GM12878 (cell line): Measurements from ENCODE around the gene WDFY4. TPM values are rescaled to one million over a fixed set of nuclear protein-coding genes. Genes with fewer than 3 reads are reported as not detected.

Experiments
- ATAC-seq: fragments of 200-7000 bp; cut with Tn5 transposase; 3 replicates; pipeline ENCODE4 v1.9.1; 2020; ENCODE audit warnings: mild to moderate bottlenecking, moderate library complexity
- BruUV-seq: library from RNA; stranded (reverse); fragments of 400-500 nt; replicated peaks from 2 replicates; lab custom pipeline; 2021; lab: Mats Ljungman, UMichigan
- CTCF ChIA-PET: fragments of 300-600 bp; sonication (Branson Sonifier 250); formaldehyde crosslinking; extraction: SDS; loops from one replicate; lab custom pipeline; 2021; ENCODE audit warnings: inconsistent platforms; lab: Yijun Ruan, JAX
- POLR2A ChIA-PET: fragments of 350-600 bp; formaldehyde crosslinking; extraction: SDS; loops from one replicate; lab custom pipeline; 2021; ENCODE audit warnings: inconsistent platforms; lab: Charles Lee
- RAD21 ChIA-PET: fragments of 300-600 bp; sonication (Branson Sonifier 250); formaldehyde crosslinking; loops from one replicate; lab custom pipeline; 2023; ENCODE audit warnings: antibody characterized with exemption; ENCODE audit not compliant: unreplicated experiment; lab: Charles Lee
- SMC1A ChIA-PET: fragments of 300-600 bp; sonication (Branson Sonifier 250); formaldehyde crosslinking; loops from one replicate; lab custom pipeline; 2023; ENCODE audit not compliant: unreplicated experiment, uncharacterized antibody; lab: Charles Lee
- DNase-seq: peaks from one replicate; pipeline ENCODE4 v3.0.0-alpha.2; 2011; ENCODE audit warnings: low read depth, low spot score
- FAIRE-seq: peaks from 3 replicates; lab custom pipeline; 2011; peaks lifted over from hg19 to GRCh38; lab: Jason Lieb, UNC
- H2AFZ ChIP-seq: 2 replicates; pipeline ENCODE4 v1.6.0; 2011; ENCODE audit warnings: low read depth, low read length, control low read depth; ENCODE audit not compliant: control insufficient read depth
- H3K27ac ChIP-seq: 2 replicates; pipeline ENCODE4 v1.5.1; 2011; ENCODE audit warnings: control low read depth; ENCODE audit not compliant: control insufficient read depth, insufficient read depth
- H3K27me3 ChIP-seq, 2 experiments: replicated peaks in 1 of 2; 2 replicates each; pipeline versions ENCODE4 v1.6.0 to v1.6.1; 2011; ENCODE audit warnings: low read length in 1 of 2; ENCODE audit not compliant: control insufficient read depth in 2 of 2, insufficient read depth in 2 of 2
- H3K36me3 ChIP-seq, 2 experiments: 2 replicates each; pipeline ENCODE4 v1.5.1; 2011; ENCODE audit warnings: low read length in 1 of 2; ENCODE audit not compliant: control insufficient read depth in 2 of 2, insufficient read depth in 2 of 2
- H3K4me1 ChIP-seq: 2 replicates; pipeline ENCODE4 v1.6.1; 2011; ENCODE audit warnings: mild to moderate bottlenecking, low read length, moderate library complexity, mixed read lengths; ENCODE audit not compliant: control insufficient read depth, insufficient read depth
- H3K4me2 ChIP-seq: 2 replicates; pipeline ENCODE4 v1.6.0; 2011; ENCODE audit warnings: control low read depth; ENCODE audit not compliant: control insufficient read depth, insufficient read depth
- H3K4me3 ChIP-seq: fragments of 200-600 bp; sonication (generic); 2 replicates; pipeline ENCODE4 v1.5.1; 2016
- H3K79me2 ChIP-seq: 2 replicates; pipeline ENCODE4 v1.6.0; 2011; ENCODE audit warnings: low read length; ENCODE audit not compliant: control insufficient read depth, insufficient read depth
- H3K9ac ChIP-seq: 2 replicates; pipeline ENCODE4 v1.8.0; 2011; ENCODE audit warnings: low read length, control low read depth, mixed read lengths; ENCODE audit not compliant: control insufficient read depth, insufficient read depth
- H3K9me3 ChIP-seq: replicated peaks from 3 replicates; pipeline ENCODE4 v1.5.1; 2011; ENCODE audit warnings: mild to moderate bottlenecking, low read length; ENCODE audit not compliant: control insufficient read depth, insufficient read depth
- H4K20me1 ChIP-seq: 2 replicates; pipeline ENCODE4 v1.6.0; 2011; ENCODE audit not compliant: control insufficient read depth, insufficient read depth
- BHLHE40 ChIP-seq, 2 experiments: fragments of 450-650 bp in 1 of 2; IDR thresholded peaks; 2 replicates each; pipeline ENCODE4 v1.6.1; 2011 to 2017; ENCODE audit warnings: low read depth in 2 of 2, borderline replicate concordance in 1 of 2, improper control_type of control experiment in 1 of 2, low read length in 1 of 2, mild to moderate bottlenecking in 1 of 2
- CBX3 ChIP-seq: fragments of 200-600 bp; sonication (generic); IDR thresholded peaks from 2 replicates; pipeline ENCODE4 v1.6.1; 2016; ENCODE audit warnings: low read depth, borderline replicate concordance
- CEBPB ChIP-seq, 2 experiments: fragments of 150-350 bp in 1 of 2; IDR thresholded peaks; 2 replicates each; pipeline ENCODE4 v1.6.1; 2012 to 2014; ENCODE audit warnings: low read depth in 2 of 2, low read length in 2 of 2, borderline replicate concordance in 1 of 2, inconsistent platforms in 1 of 2
- CHD1 ChIP-seq: IDR thresholded peaks from 2 replicates; pipeline ENCODE4 v1.6.1; 2012; ENCODE audit warnings: low read depth, low read length, improper control_type of control experiment
- EZH2 ChIP-seq: IDR thresholded peaks from 2 replicates; pipeline ENCODE4 v1.6.1; 2012; ENCODE audit warnings: low read depth, mild to moderate bottlenecking, control low read depth, inconsistent platforms, low read length, borderline replicate concordance; ENCODE audit not compliant: control insufficient read depth
- MEF2A ChIP-seq: IDR thresholded peaks from 2 replicates; pipeline ENCODE4 v1.6.1; 2011; ENCODE audit warnings: low read depth, mild to moderate bottlenecking, low read length, moderate library complexity; ENCODE audit not compliant: insufficient read depth
- RAD51 ChIP-seq: fragments of 450-650 bp; IDR thresholded peaks from 2 replicates; pipeline ENCODE4 v1.6.1; 2016; ENCODE audit warnings: moderate library complexity, mild to moderate bottlenecking, inconsistent platforms
- RCOR1 ChIP-seq: conservative IDR thresholded peaks from 2 replicates; pipeline ENCODE4 v1.6.1; 2012; ENCODE audit warnings: low read depth, low read length, improper control_type of control experiment
- SIX5 ChIP-seq: IDR thresholded peaks from 2 replicates; pipeline ENCODE4 v1.6.1; 2011; ENCODE audit warnings: mild to moderate bottlenecking, low read depth, low read length, moderate library complexity; ENCODE audit not compliant: severe bottlenecking
- SPI1 ChIP-seq: IDR thresholded peaks from 2 replicates; pipeline ENCODE4 v1.6.1; 2011; ENCODE audit warnings: low read depth, mild to moderate bottlenecking, low read length, moderate library complexity, borderline replicate concordance; ENCODE audit not compliant: insufficient read depth
- ZNF207 ChIP-seq: fragments of 450-650 bp; IDR thresholded peaks from 2 replicates; pipeline ENCODE4 v1.6.1; 2014; ENCODE audit warnings: antibody characterized with exemption, mild to moderate bottlenecking, borderline replicate concordance
- ZZZ3 ChIP-seq: IDR thresholded peaks from 2 replicates; pipeline ENCODE4 v1.6.1; 2011; ENCODE audit warnings: low read depth; ENCODE audit not compliant: control insufficient read depth, insufficient read length
- WGBS: methylation state at CpG from one replicate; pipeline ENCODE4 v1.1.6; 2016; ENCODE audit warnings: low lambda C conversion rate; ENCODE audit not compliant: insufficient replicate concordance, insufficient coverage; ENCODE audit errors: missing lambda C conversion rate; 5-methylcytosine and 5-hydroxymethylcytosine counted together
- in situ Hi-C: fragments of 300-500 bp; cut with MboI; formaldehyde crosslinking; loops from 9 replicates; pipeline ENCODE4 v1.14.3; 2018; ENCODE audit warnings: mixed read lengths
- intact Hi-C: fragments of 100-400 bp; cut with micrococcal nuclease; formaldehyde crosslinking; loops from one replicate; pipeline ENCODE4 v1.14.2; 2022; ENCODE audit not compliant: unreplicated experiment
- polyA plus RNA-seq, 11 experiments: library from polyadenylated mRNA; depleted of rRNA in 4 of 11; unstranded in 6 of 11; stranded (reverse) in 5 of 11; fragments of >200 nt; fragmentation: Nextera tagmentation in 4 of 11; fragmentation: Illumina TruSeq in 1 of 11; extraction: Ambion mirVana in 4 of 11; extraction: Trizol in 1 of 11; gene quantifications; 1 replicate in 1 of 11; 2 replicates in 10 of 11; pipeline versions ENCODE4 v1.2.1 to v1.2.3, GENCODE V29; 2011 to 2016; ENCODE audit warnings: inconsistent platforms in 2 of 11, missing spikeins in 2 of 11, low read depth in 1 of 11
- total RNA-seq, 4 experiments: library from RNA; depleted of rRNA in 3 of 4; stranded (reverse); fragments of >200 nt in 3 of 4; fragmentation: Illumina TruSeq in 1 of 4; extraction: Trizol in 1 of 4; gene quantifications; 2 replicates each; pipeline versions ENCODE4 v1.2.1 to v1.2.3, GENCODE V29; 2013 to 2021
- TF ChIP-seq, protein P1 (sequence below): IDR thresholded peaks from 2 replicates; pipeline ENCODE4 v1.6.1; 2011; ENCODE audit warnings: low read depth, low read length, improper control_type of control experiment, borderline replicate concordance
- TF ChIP-seq, protein P2 (sequence below): fragments of 450-650 bp; formaldehyde crosslinking; IDR thresholded peaks from 2 replicates; pipeline ENCODE4 v1.4.0; 2022; ENCODE audit warnings: mild to moderate bottlenecking, moderate library complexity
- TF ChIP-seq, protein P3 (sequence below): fragments of 450-650 bp; IDR thresholded peaks from 2 replicates; pipeline ENCODE4 v1.6.1; 2017; ENCODE audit warnings: low read depth, mild to moderate bottlenecking, moderate library complexity

WDFY4 gene
- total and polyA plus RNA-seq, 10 of the 15 experiments (the other 5 are each of a cell fraction or from before 2014, with no cell fraction given) = 13.5 to 132 (median 47.3) TPM

DNA sequence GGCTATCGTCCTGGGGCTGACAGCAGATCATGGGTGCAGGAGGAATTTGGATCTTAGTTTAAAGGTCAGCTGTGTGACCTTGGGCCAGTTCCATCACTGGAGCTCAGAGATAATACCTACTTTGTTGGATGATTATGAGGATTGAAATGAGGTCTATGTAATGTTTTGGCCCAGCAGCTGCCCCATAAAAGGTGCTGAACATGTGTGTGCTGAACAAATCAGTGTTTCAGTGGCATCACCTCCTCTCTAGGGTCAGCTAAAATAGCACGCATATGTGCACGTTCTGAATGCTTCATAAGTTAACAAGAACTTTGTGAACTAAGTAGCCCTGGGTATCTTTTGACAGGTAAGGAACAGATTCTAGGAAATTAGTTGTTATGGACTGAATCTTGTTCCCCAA lies 339.8 kb downstream of the WDFY4 start:
- intact Hi-C loops = no loop called here
- RAD21 ChIA-PET = no interaction called here
- H3K9me3 ChIP-seq = no peaks in the 10 kb centered on the region
- H3K4me1 ChIP-seq = no peaks in the 10 kb centered on the region
- SMC1A ChIA-PET = no interaction called here
- FAIRE-seq = no peak
- ATAC-seq = no peak
- no peak overlapping the region for H2AFZ ChIP-seq
- H3K27ac ChIP-seq = no peak overlapping the region
- CTCF ChIA-PET = interaction anchor here (0.8 kb wide), 1 partner anchor 368 kb away, joined by 3 read pairs; no protein-coding TSS in a partner anchor
- no peak overlapping the region for H3K9ac ChIP-seq
- POLR2A ChIA-PET = no interaction called here
- H3K4me2 ChIP-seq = no peak overlapping the region
- in situ Hi-C loops = no loop called here
- H4K20me1 ChIP-seq = no peaks in the 10 kb centered on the region
- WGBS = 37% methylated on average over 3 of the region's 3 CpGs
- peaks cover 0 to 9% of the 10 kb centered on the region in 2 experiments; a peak in 2 of 4 replicates for H3K27me3 ChIP-seq
- no TSS peak for BruUV-seq
- no peak overlapping the region for H3K4me3 ChIP-seq
- no peaks in the 10 kb centered on the region for H3K79me2 ChIP-seq
- no peaks in the 10 kb centered on the region for H3K36me3 ChIP-seq
- DNase-seq = no peak
- no peak for TF ChIP-seq ZZZ3
- no peak for TF ChIP-seq ZNF207
- no peak for TF ChIP-seq EZH2
- no peak for TF ChIP-seq RCOR1
- TF ChIP-seq, protein P1, sequence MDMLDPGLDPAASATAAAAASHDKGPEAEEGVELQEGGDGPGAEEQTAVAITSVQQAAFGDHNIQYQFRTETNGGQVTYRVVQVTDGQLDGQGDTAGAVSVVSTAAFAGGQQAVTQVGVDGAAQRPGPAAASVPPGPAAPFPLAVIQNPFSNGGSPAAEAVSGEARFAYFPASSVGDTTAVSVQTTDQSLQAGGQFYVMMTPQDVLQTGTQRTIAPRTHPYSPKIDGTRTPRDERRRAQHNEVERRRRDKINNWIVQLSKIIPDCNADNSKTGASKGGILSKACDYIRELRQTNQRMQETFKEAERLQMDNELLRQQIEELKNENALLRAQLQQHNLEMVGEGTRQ = no peak
- no peak for TF ChIP-seq RAD51
- no peak for TF ChIP-seq CEBPB (IDR thresholded peaks at IDR 0.05; ENCODE audit: borderline replicate concordance in 1 of 2, low read depth in 2 of 2, low read length in 2 of 2)
- no peak for TF ChIP-seq SIX5
- TF ChIP-seq, protein P2, sequence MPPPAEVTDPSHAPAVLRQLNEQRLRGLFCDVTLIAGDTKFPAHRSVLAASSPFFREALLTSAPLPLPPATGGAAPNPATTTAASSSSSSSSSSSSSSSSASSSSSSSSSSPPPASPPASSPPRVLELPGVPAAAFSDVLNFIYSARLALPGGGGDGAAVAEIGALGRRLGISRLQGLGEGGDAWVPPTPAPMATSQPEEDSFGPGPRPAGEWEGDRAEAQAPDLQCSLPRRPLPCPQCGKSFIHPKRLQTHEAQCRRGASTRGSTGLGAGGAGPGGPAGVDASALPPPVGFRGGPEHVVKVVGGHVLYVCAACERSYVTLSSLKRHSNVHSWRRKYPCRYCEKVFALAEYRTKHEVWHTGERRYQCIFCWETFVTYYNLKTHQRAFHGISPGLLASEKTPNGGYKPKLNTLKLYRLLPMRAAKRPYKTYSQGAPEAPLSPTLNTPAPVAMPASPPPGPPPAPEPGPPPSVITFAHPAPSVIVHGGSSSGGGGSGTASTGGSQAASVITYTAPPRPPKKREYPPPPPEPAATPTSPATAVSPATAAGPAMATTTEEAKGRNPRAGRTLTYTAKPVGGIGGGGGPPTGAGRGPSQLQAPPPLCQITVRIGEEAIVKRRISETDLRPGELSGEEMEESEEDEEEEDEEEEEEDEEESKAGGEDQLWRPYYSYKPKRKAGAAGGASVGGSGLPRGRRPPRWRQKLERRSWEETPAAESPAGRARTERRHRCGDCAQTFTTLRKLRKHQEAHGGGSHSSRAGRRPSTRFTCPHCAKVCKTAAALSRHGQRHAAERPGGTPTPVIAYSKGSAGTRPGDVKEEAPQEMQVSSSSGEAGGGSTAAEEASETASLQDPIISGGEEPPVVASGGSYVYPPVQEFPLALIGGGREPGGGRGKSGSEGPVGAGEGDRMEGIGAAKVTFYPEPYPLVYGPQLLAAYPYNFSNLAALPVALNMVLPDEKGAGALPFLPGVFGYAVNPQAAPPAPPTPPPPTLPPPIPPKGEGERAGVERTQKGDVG (CRISPR knock-in tag) = no peak
- TF ChIP-seq CHD1 = no peak
- no peak for TF ChIP-seq SPI1
- TF ChIP-seq, protein P3, sequence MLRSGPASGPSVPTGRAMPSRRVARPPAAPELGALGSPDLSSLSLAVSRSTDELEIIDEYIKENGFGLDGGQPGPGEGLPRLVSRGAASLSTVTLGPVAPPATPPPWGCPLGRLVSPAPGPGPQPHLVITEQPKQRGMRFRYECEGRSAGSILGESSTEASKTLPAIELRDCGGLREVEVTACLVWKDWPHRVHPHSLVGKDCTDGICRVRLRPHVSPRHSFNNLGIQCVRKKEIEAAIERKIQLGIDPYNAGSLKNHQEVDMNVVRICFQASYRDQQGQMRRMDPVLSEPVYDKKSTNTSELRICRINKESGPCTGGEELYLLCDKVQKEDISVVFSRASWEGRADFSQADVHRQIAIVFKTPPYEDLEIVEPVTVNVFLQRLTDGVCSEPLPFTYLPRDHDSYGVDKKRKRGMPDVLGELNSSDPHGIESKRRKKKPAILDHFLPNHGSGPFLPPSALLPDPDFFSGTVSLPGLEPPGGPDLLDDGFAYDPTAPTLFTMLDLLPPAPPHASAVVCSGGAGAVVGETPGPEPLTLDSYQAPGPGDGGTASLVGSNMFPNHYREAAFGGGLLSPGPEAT = no peak
- TF ChIP-seq CBX3 = no peak
- no peak for TF ChIP-seq MEF2A
- no peak for TF ChIP-seq BHLHE40 (IDR thresholded peaks at IDR 0.05; ENCODE audit: borderline replicate concordance in 1 of 2, low read depth in 2 of 2, low read length in 1 of 2)
